B cell (primary cell): Measurements from ENCODE around the gene ELMOD3. TPM values are rescaled to one million over a fixed set of nuclear protein-coding genes. Genes with fewer than 3 reads are reported as not detected.
A peak's percentile ranks its signal among the peaks of the same experiment; 100 is the strongest.
"Not testable (repeated sequence)": the region's sequence is repeated elsewhere in the genome, so short reads cannot be mapped to it uniquely, and the experiment has no call there.

ENCODE experiments used
- ATAC-seq: fragments of 200-7000 bp; cut with Tn5 transposase; one replicate; pipeline ENCODE4 v1.10.0; 2021; ENCODE audit warnings: low read depth, mild to moderate bottlenecking, moderate number of reproducible peaks, moderate library complexity
- CTCF ChIA-PET: fragments of 350-600 bp; sonication (Branson Sonifier 250); formaldehyde crosslinking; loops from one replicate; lab custom pipeline; 2021; ENCODE audit warnings: antibody characterized with exemption, inconsistent platforms; lab: Charles Lee
- POLR2A ChIA-PET: fragments of 350-600 bp; sonication (Branson Sonifier 250); formaldehyde crosslinking; loops from one replicate; lab custom pipeline; 2021; ENCODE audit warnings: antibody characterized with exemption; lab: Charles Lee
- DNase-seq: peaks from one replicate; pipeline ENCODE4 v3.0.0; 2013
- H2AFZ ChIP-seq: 2 replicates; pipeline ENCODE4 v1.6.1; 2012; ENCODE audit warnings: mild to moderate bottlenecking, low read depth, low read length; ENCODE audit not compliant: insufficient read depth, poor library complexity, severe bottlenecking
- H3K27ac ChIP-seq, 2 donors: 1 replicate in 1 of 2; 2 replicates in 1 of 2; pipeline ENCODE4 v1.5.1; 2012 to 2013; ENCODE audit warnings: low read length in 2 of 2, mild to moderate bottlenecking in 2 of 2, moderate library complexity in 1 of 2
- H3K27me3 ChIP-seq, 4 experiments: fragments of 200-600 bp in 1 of 4; sonication (generic) in 1 of 4; replicated peaks in 1 of 4; 1 replicate in 2 of 4; 2 replicates in 2 of 4; pipeline versions ENCODE4 v1.6.1 to v1.7.0; 2013 to 2016; ENCODE audit warnings: low read length in 3 of 4, mild to moderate bottlenecking in 2 of 4, mixed read lengths in 1 of 4, moderate library complexity in 1 of 4; ENCODE audit not compliant: insufficient read depth in 4 of 4, control insufficient read depth in 3 of 4; ENCODE audit errors: control extremely low read depth in 1 of 4
- H3K36me3 ChIP-seq, 2 experiments: replicated peaks in 1 of 2; 1 replicate in 1 of 2; 2 replicates in 1 of 2; pipeline versions ENCODE4 v1.6.1 to v1.7.1; 2013; ENCODE audit warnings: low read length in 1 of 2; ENCODE audit not compliant: insufficient read depth in 2 of 2, control insufficient read depth in 1 of 2; ENCODE audit errors: control extremely low read depth in 1 of 2, extremely low read depth in 1 of 2
- H3K4me1 ChIP-seq, 2 donors: fragments of 200-600 bp in 1 of 2; sonication (generic) in 1 of 2; 1 replicate in 1 of 2; 2 replicates in 1 of 2; pipeline versions ENCODE4 v1.5.1 to v1.6.1; 2013 to 2017; ENCODE audit warnings: low read length in 2 of 2; ENCODE audit not compliant: control insufficient read depth in 2 of 2, insufficient read depth in 2 of 2
- H3K4me2 ChIP-seq: replicated peaks from 2 replicates; pipeline ENCODE3; 2012; ENCODE audit warnings: mild to moderate bottlenecking, low read depth, low read length; ENCODE audit not compliant: poor library complexity, severe bottlenecking
- H3K4me3 ChIP-seq, 5 experiments: fragments of 200-600 bp in 1 of 5; sonication (generic) in 1 of 5; 1 replicate in 3 of 5; 2 replicates in 2 of 5; pipeline versions ENCODE4 v1.5.1 to v1.7.0; 2011 to 2016; ENCODE audit warnings: low read length in 4 of 5, mild to moderate bottlenecking in 4 of 5, low read depth in 2 of 5, control low read depth in 1 of 5, moderate library complexity in 1 of 5; ENCODE audit not compliant: insufficient read depth in 1 of 5; ENCODE audit errors: control extremely low read depth in 1 of 5, extremely low read depth in 1 of 5
- H3K79me2 ChIP-seq: fragments of 200-600 bp; sonication (generic); one replicate; pipeline ENCODE4 v1.6.0; 2016; ENCODE audit warnings: low read length; ENCODE audit not compliant: control insufficient read depth, insufficient read depth
- H3K9ac ChIP-seq: fragments of 200-600 bp; sonication (generic); 2 replicates; pipeline ENCODE4 v1.6.1; 2017; ENCODE audit warnings: mild to moderate bottlenecking, low read length, moderate library complexity
- H3K9me3 ChIP-seq, 3 donors: one replicate each; pipeline versions ENCODE4 v1.6.1 to v1.7.1; 2013; ENCODE audit warnings: low read length in 2 of 3; ENCODE audit not compliant: control insufficient read depth in 2 of 3, insufficient read depth in 1 of 3; ENCODE audit errors: control extremely low read depth in 1 of 3
- H4K20me1 ChIP-seq: 2 replicates; pipeline ENCODE4 v1.6.0; 2012; ENCODE audit warnings: mild to moderate bottlenecking, low read length; ENCODE audit not compliant: insufficient read depth, control insufficient read depth, poor library complexity, severe bottlenecking
- H3K27ac Mint-ChIP-seq: one replicate; pipeline ENCODE4 v1.8.0; 2021; ENCODE audit warnings: mixed read lengths
- H3K27me3 Mint-ChIP-seq: one replicate; pipeline ENCODE4 v1.8.0; 2021; ENCODE audit warnings: mixed read lengths
- H3K4me1 Mint-ChIP-seq: one replicate; pipeline ENCODE4 v1.8.0; 2021; ENCODE audit warnings: mixed read lengths
- H3K4me3 Mint-ChIP-seq: one replicate; pipeline ENCODE4 v1.8.0; 2021; ENCODE audit warnings: mixed read lengths
- H3K9me3 Mint-ChIP-seq: one replicate; pipeline ENCODE4 v1.8.0; 2022; ENCODE audit warnings: mixed read lengths; ENCODE audit not compliant: insufficient read depth
- CTCF ChIP-seq: fragments of 200-600 bp; IDR thresholded peaks from one replicate; pipeline ENCODE4 v1.8.0; 2022; ENCODE audit warnings: antibody characterized with exemption, mild to moderate bottlenecking
- EZH2 ChIP-seq: IDR thresholded peaks from 2 replicates; pipeline ENCODE4 v1.6.1; 2012; ENCODE audit warnings: borderline replicate concordance, low read depth, mild to moderate bottlenecking, moderate library complexity, low read length; ENCODE audit not compliant: insufficient read depth, poor library complexity, severe bottlenecking
- WGBS: methylation state at CpG from one replicate; pipeline ENCODE4 v1.1.5; 2013; ENCODE audit warnings: missing lambda C conversion rate; ENCODE audit not compliant: insufficient coverage; 5-methylcytosine and 5-hydroxymethylcytosine counted together
- intact Hi-C: fragments of 100-400 bp; cut with micrococcal nuclease; formaldehyde crosslinking; loops from one replicate; pipeline ENCODE4 v1.10.0; 2022
- polyA plus RNA-seq: library from polyadenylated mRNA; depleted of rRNA; stranded (reverse); fragments of >200 nt; gene quantifications from 2 replicates; pipeline ENCODE4 v1.2.3, GENCODE V29; 2012
- total RNA-seq, 2 donors: library from RNA; stranded (reverse); fragments of 120-200 nt in 1 of 2; gene quantifications; 1 replicate in 1 of 2; 2 replicates in 1 of 2; pipeline versions ENCODE4 v1.2.3 to v1.2.4, GENCODE V29; 2013 to 2022

The ELMOD3 gene
- total and polyA plus RNA-seq, 2 donors (not counting 1 experiment from before 2014, with no cell fraction given) = 34.3 to 57.6 TPM

- ATAC-seq (no peak), DNase-seq (no peak)
- H3K4me3 ChIP-seq = no peak overlapping the region
- intact Hi-C loops = loop anchor here (5.0 kb wide), 2 partner anchors 63 to 83 kb away; partner anchors contain the start of gene CAPG
- Mint-ChIP-seq H3K27ac (peak overlapping the region; percentile 16), H3K4me3 (peak overlapping the region; percentile 37), H3K27me3 (no peaks in the 10 kb centered on the region), H3K4me1 (peaks cover 49% of the 10 kb centered on the region), H3K9me3 (no peaks in the 10 kb centered on the region)
- no peak overlapping the region for H3K27ac ChIP-seq
- ChIA-PET POLR2A (interaction anchor here (0.7 to 2.9 kb wide), 3 partner anchors 11 to 305 kb away, joined by 4 to 34 read pairs (median 4); partner anchors contain the start of gene MAT2A), CTCF (no interaction called here)
- no peak overlapping the region for H2AFZ ChIP-seq
- H3K4me1 ChIP-seq = peaks cover 28 to 32% of the 10 kb centered on the region in 2 donors
- peaks cover 30% of the 10 kb centered on the region for H4K20me1 ChIP-seq
- H3K4me2 ChIP-seq = no peak overlapping the region
- H3K79me2 ChIP-seq = peaks cover 44% of the 10 kb centered on the region
- peaks cover 0 to 29% of the 10 kb centered on the region in 2 experiments for H3K36me3 ChIP-seq
- TF ChIP-seq EZH2 = no peak
- TF ChIP-seq CTCF = no peak
- no peak overlapping the region for H3K9ac ChIP-seq
- H3K27me3 ChIP-seq = no peaks in the 10 kb centered on the region
- H3K9me3 ChIP-seq = no peaks in the 10 kb centered on the region
Measured at GRCh38 chr2:85329181-85329651, 25.4 kb upstream of the ELMOD3 start.

GRCh38 chr2:85329701-85330100 is 24.9 kb upstream of the ELMOD3 start:
- peaks cover 24 to 27% of the 10 kb centered on the region in 2 donors for H3K4me1 ChIP-seq
- H2AFZ ChIP-seq, DNase-seq, H3K4me2 ChIP-seq, CTCF ChIA-PET, H3K27ac ChIP-seq, H3K27me3 Mint-ChIP-seq, POLR2A ChIA-PET, H3K4me3 ChIP-seq, H3K9me3 Mint-ChIP-seq, ATAC-seq, H3K27me3 ChIP-seq, H3K9ac ChIP-seq, H3K9me3 ChIP-seq: not testable (repeated sequence)
- peak overlapping the region; percentile 16 for H3K27ac Mint-ChIP-seq
- H3K4me1 Mint-ChIP-seq = peaks cover 44% of the 10 kb centered on the region
- peaks cover 39% of the 10 kb centered on the region for H3K79me2 ChIP-seq
- peaks cover 28% of the 10 kb centered on the region for H4K20me1 ChIP-seq
- intact Hi-C loops = loop anchor here (5.0 kb wide), 2 partner anchors 63 to 83 kb away; partner anchors contain the start of gene CAPG
- WGBS = 100% methylated on average over 1 of the region's 3 CpGs
- peaks cover 0 to 24% of the 10 kb centered on the region in 2 experiments for H3K36me3 ChIP-seq
- peak overlapping the region; percentile 37 for H3K4me3 Mint-ChIP-seq
